Panc1 (cell line): ENCODE data around the gene SLC6A17.

Source experiments
- POLR2AphosphoS5 ChIP-seq: IDR thresholded peaks from 2 replicates; pipeline ENCODE4 v1.6.1; 2012; ENCODE audit warnings: mild to moderate bottlenecking, low read depth, low read length, moderate library complexity
- TF ChIP-seq, protein P1 (sequence below): fragments of 450-650 bp; IDR thresholded peaks from 2 replicates; pipeline ENCODE4 v1.5.1; 2017; ENCODE audit warnings: mild to moderate bottlenecking

- TF ChIP-seq, protein P1, sequence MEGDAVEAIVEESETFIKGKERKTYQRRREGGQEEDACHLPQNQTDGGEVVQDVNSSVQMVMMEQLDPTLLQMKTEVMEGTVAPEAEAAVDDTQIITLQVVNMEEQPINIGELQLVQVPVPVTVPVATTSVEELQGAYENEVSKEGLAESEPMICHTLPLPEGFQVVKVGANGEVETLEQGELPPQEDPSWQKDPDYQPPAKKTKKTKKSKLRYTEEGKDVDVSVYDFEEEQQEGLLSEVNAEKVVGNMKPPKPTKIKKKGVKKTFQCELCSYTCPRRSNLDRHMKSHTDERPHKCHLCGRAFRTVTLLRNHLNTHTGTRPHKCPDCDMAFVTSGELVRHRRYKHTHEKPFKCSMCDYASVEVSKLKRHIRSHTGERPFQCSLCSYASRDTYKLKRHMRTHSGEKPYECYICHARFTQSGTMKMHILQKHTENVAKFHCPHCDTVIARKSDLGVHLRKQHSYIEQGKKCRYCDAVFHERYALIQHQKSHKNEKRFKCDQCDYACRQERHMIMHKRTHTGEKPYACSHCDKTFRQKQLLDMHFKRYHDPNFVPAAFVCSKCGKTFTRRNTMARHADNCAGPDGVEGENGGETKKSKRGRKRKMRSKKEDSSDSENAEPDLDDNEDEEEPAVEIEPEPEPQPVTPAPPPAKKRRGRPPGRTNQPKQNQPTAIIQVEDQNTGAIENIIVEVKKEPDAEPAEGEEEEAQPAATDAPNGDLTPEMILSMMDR: no peak
- no peak for TF ChIP-seq POLR2AphosphoS5
Observed at GRCh38 chr1:110119843-110120242, 30.5 kb upstream of the SLC6A17 start.
